Measurements from ENCODE around the gene GPER1.
A peak's percentile ranks its signal among the peaks of the same experiment; 100 is the strongest.

The GPER1 gene

GRCh38 chr7:1054438-1054837 is 33.5 kb upstream of the GPER1 start:
- DNase-seq, result no peak

DNA sequence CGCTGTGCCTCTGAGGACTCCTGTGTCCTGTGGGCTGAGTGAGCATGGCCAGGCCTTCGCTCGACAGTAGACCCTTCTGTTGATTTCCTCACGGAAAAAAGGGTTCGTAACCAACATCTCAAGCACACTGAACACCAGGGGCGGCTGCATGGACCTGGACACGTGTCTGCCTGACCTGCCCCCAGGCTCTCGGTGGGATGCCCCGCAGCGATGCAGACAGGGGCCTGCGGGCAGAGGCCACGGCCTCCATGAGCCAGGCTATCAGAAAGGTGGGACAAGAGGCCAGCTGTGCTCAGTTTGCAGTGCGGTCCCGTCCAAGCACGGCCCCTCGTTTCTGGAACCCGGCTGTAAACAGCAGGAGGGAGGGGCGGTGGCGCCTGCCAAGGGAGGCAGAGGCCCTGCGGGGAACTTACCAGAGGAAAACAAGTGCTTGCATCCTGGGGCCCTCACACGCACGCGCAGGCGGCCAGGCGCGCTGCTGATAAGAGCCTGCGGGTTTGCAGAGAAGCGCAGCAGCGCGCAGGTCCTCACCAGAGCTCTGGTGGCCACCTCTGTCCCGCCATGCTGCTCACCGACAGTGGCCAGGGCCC is 33.0 kb upstream of the GPER1 start:
- peak; percentile 36 for DNase-seq

DNA sequence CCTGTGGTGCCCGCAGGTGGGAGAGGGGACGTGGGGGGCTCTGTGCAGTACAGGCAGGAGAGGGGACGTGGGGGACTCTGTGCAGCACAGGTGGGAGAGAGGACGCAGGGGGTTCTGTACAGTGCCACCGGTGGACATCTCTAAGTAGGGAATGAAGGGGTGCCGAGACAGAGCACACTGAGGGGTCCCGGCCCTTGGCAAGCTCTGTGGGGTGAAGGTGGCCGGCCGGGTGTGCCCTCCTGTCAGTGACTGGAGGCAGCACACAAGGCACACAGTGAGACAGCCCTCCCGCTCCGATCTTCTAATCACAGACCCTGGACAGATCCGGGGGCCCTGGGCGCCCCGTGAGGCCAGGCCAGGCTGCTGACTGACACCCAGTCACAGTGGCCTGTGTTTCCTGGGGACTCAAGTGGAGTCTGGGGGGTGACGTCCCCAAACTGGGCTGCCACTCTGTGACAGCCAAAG is 32.4 kb upstream of the GPER1 start:
- DNase-seq, result no peak

- no peak for DNase-seq
These were observed 31.7 kb upstream of the GPER1 start for GRCh38 chr7:1055956-1056784.

GRCh38 chr7:1056785-1057410 is 31.0 kb upstream of the GPER1 start:
- no peak for DNase-seq

DNA sequence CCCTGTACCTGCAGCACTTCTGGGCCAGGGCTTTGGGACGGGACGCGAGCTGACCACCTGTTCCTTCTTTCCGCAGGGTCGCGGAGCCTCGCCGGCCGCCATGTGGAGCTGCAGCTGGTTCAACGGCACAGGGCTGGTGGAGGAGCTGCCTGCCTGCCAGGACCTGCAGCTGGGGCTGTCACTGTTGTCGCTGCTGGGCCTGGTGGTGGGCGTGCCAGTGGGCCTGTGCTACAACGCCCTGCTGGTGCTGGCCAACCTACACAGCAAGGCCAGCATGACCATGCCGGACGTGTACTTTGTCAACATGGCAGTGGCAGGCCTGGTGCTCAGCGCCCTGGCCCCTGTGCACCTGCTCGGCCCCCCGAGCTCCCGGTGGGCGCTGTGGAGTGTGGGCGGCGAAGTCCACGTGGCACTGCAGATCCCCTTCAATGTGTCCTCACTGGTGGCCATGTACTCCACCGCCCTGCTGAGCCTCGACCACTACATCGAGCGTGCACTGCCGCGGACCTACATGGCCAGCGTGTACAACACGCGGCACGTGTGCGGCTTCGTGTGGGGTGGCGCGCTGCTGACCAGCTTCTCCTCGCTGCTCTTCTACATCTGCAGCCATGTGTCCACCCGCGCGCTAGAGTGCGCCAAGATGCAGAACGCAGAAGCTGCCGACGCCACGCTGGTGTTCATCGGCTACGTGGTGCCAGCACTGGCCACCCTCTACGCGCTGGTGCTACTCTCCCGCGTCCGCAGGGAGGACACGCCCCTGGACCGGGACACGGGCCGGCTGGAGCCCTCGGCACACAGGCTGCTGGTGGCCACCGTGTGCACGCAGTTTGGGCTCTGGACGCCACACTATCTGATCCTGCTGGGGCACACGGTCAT is 30.3 kb upstream of the GPER1 start:
- no peak for DNase-seq

GRCh38 chr7:1058311-1058710 is 29.6 kb upstream of the GPER1 start:
- no peak for DNase-seq

DNA sequence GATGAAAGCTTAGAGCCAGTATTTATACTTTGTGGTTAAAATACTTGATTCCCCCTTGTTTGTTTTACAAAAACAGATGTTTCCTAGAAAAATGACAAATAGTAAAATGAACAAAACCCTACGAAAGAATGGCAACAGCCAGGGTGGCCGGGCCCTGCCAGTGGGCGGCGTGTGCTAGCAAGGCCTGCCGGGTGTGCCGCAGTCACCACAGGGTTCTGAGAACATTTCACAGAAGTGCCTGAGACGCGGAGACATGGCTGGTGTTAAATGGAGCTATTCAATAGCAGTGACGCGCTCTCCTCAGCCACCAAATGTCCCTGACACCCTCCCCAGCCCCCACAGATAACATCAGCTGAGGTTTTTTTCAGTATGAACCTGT is 29.1 kb upstream of the GPER1 start:
- DNase-seq, result peak; percentile 32

- DNase-seq, result no peak
These were observed 28.5 kb upstream of the GPER1 start for GRCh38 chr7:1059200-1060091.

DNA sequence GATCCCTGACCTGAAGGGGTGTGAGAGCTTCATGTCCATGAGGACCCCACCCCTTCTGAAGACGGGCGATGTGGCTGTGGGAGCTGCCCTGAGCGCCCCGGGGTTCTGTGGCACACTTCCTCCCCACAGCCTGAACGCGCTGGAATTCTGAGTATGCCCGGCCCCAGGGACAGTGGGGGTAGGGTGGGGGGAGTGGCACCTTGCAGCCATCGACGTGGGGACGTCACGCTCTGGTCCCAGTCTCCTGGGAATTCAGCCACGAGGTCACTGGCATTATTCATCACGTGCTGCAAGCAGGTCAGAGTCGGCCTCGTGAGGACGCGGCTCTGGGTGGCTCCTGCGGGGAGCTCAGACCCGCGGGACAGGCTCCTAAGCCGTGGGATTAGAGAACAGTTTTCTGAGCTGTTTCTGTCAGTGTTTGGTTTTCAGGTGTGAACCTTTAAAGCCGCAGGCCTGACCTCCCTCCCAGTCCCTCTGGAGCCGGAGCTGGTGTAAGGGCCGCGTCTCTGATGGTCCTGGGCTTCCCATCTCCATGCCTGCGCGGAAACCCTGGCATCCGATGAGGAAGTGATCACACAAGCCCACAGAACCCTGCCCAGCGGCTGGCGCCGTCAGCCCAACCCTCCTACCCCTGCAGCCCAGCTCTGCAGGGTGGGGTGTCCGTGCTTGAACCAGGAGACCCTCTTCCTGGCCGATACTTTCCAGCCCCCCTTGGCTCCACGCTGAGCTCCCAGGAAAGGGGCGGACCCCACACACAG is 27.4 kb upstream of the GPER1 start:
- no peak for DNase-seq

GRCh38 chr7:1061180-1061579 is 26.7 kb upstream of the GPER1 start:
- no peak for DNase-seq

DNA sequence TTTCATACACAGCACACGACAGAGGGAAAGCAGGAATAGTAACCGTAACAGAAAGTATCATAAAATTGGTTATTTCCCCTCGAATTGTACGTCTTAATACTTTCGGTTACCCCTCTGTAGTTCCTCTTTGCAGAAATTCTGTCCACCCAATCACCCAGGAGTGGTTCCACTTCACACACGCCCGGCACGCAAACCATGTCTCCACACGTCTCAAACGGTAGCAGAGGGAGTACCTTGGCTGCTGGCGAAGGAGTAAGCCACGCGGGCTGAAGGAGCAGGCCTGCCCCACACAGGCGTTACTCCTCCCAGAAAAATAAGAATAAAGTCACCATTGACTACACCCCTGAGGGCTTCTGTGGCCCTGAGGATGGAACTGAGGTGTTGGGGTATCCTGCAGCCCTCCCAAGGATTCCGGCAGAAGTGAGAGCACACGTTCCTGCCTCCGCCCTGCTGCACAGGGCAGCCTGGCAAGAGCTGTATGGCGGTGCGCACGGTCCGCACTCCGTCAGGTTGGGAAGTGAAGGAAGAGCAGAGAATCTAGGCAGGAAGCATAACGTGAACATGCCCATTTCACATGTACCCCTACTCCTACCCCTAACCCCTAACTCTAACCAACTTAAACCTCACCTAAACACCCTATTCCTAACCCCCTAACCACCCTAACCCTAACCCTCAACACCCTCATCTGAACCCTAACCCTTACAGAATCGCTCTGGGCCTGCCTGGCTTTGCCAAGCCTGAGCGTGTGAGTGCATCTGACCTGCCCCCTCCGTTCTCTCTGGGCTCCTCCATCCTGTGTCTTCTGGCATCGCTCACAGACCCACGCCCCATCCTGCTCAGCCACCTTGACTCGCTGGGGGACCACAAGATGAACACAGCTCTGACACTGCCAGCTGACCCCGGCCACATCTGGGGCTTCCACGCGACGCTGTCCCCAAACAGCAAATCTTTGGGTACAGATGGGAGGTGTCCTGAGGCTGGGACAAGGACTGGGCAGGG is 25.3 kb upstream of the GPER1 start:
- DNase-seq, result no peak

DNA sequence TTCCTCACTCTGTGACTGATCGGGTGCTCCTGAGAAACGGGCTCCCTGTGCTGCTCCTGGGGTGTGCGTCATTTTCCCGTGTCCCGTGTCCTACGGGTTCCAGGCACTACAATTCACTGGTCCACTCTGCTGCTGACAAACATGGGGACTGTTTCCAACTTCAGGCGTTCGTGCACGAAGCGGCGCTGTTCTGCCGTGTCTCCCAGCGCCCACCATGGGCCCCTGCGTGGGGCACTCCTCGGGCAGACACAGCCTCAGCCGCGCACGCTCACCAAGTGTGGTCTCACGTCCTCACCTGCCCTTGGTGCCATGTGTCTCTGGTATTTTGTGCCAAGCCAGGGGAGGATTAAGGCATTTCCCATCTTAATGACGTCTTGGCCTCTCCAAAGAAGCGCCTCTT is 24.6 kb upstream of the GPER1 start:
- DNase-seq, result no peak

DNA sequence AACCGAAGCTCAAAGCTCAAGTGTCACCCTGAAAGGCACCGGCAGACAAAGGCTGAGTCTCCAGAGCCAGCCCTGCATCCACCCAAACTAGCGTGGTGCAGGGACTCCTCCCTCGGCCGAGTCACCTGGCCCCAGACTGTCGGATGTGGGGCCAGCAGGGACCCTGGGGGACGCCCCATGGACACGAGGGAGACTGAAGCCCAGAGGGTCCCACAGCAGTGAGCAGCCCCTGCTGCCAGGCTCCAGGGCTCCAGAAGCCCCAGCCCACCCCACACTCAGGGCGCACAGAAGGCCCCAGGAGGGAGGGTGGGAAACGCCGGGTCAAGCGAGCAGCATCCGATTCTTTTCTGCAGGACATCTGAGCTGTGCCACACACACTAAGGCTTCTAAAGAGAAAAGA is 23.3 kb upstream of the GPER1 start:
- no peak for DNase-seq

- DNase-seq, result no peak
These were observed 22.7 kb upstream of the GPER1 start for GRCh38 chr7:1065263-1065584.

DNA sequence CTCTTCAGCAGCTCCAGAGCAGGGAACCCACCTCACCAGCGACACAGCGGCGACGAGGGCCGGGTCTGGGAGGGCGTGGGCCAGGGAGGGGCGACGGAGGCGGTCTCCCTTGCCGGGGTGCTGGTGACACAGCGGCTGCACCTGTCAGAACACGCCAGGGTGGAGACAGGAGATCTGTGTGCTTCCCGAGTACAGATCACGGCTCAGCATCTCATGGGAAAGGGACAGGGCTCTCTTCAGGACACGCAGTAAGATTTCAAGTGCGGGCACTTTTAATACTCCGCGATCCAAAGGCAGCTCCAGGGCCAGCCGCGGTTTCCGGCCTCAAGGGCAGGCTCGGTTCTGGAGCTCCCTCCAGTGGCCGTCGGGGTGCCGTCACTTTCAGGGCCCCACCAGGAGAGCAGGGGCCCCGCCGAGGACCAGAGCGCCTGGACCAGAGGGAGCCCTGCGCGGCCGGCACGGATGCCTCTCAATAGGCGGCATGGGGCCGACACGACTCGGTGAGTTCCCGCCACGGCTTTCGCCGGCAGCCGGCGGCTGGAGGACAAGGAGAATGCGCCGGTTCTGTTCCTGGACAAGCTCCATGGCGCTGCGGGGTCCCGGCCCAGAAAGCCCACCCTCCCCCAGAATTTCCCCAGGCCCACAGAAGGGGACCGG is 22.2 kb upstream of the GPER1 start:
- DNase-seq, result peak; percentile 84

DNA sequence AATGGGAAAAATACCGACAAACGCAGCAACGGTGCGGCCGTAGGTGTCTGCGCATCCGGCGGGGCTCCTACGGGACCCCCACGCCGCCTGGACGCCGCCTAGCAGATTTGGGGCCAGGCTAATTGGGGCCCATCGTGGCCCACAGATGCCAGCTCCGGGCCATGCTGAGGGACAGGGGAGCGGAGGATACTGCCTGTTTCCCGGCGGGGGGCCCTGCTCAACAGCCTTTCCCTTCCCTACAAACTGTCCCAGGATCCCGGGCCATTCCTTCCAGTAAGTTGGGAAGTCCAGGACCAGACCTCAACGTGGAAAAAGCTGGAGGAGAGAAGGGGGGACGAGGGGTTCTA is 21.7 kb upstream of the GPER1 start:
- DNase-seq, result no peak

GRCh38 chr7:1068013-1068412 is 19.9 kb upstream of the GPER1 start:
- no peak for DNase-seq

DNA sequence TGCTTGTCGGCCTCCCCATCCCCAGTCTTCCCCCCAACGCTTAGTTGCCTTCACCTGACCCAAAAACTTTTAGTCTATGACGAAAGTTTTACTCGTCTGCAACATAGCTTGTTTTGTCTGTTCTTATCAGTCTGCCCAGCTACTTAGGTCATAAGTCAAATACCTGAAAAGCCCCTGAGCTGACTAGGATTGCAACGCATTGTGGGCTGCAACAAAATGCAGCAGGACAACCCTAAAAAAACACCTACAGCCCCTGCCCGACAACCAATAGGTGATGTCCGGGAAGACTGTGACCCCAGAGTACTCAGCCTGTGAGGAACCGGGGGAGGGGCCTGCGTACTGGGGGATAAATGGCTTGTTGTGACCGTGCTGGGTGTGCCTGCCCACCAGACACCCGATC is 19.3 kb upstream of the GPER1 start:
- no peak for DNase-seq

- no peak for DNase-seq
These were observed 17.3 kb upstream of the GPER1 start for GRCh38 chr7:1070544-1071011.

All from activated naive CD4-positive, alpha-beta T cell treated with Interleukin-2 at 50 U/mL for 16 hours (primary cell).